NT2/D1 (cell line): ENCODE data around the gene DCAF12.

Experiments
- YY1 ChIP-seq: IDR thresholded peaks from 2 replicates; pipeline ENCODE4 v1.6.1; 2011; ENCODE audit not compliant: insufficient read length, insufficient read depth
- ZNF274 ChIP-seq: IDR thresholded peaks from 2 replicates; pipeline ENCODE4 v1.6.1; 2011; ENCODE audit warnings: mild to moderate bottlenecking, low read depth, low read length

GRCh38 chr9:34086864-34087263, 39.6 kb downstream of the DCAF12 start:
- TF ChIP-seq ZNF274, result no peak
- no peak for TF ChIP-seq YY1
